GM21619 (cell line): ENCODE measurements around the gene WDR49.

ENCODE experiments used
- ATAC-seq: cut with Tn5 transposase; IDR thresholded peaks from one replicate; pipeline ENCODE4 v1.9.1; 2021; ENCODE audit not compliant: unreplicated experiment

WDR49 gene

DNA sequence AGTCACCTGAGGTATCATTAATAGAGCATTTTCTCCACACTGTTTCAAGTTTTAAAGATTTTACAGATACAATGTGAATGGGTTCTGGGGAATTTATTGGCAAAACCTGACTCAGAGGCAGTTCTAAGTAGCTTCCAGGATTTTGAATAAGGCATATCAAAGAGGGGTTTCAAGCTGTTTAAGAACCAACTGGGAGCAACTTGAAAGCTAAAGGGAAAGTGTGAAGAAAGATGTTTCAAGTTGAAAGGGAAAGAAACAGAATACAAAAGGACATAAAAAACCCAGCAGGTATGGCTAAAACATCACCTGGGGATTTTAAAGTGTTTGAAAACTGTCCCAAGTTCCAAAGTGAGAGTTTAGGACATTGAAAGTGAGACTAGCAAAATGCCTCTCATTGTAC is 162.1 kb downstream of the WDR49 start:
- no peak for ATAC-seq

DNA sequence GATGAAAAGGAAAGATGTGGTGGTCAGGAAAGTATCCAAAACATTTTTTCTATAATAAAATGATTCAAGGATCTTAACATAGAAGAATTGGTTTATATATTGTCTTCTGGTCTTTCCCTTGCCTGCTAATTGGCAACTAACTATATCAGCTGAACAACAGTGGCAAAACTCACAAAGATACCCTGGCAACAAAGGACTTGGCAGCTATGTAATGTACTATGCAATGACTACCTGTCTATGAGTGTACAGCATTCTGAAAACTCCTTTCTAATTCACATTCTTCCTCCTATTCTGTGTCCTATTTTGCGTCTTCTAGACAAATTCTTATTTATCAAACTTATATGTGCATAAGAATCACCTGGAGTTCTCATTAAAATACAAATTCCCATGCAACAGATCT is 164.2 kb downstream of the WDR49 start:
- ATAC-seq = no peak

DNA sequence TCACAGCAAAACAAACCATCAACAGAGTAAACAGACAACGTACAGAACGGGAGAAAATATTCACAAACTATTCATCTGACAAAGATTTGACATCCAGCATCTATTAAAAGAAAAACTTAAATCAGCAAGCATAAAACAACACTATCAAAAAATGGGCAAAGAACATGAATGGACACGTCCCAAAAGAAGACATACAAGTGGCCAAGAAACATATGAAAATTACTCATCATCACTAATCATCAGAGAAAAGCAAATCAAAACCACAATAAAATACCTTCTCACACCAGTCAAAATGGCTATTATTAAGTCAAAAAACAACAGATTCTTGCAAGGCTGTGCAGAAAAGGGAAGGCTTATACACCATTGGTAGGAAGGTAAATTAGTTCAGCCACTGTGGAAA is 166.2 kb downstream of the WDR49 start:
- ATAC-seq = no peak

DNA sequence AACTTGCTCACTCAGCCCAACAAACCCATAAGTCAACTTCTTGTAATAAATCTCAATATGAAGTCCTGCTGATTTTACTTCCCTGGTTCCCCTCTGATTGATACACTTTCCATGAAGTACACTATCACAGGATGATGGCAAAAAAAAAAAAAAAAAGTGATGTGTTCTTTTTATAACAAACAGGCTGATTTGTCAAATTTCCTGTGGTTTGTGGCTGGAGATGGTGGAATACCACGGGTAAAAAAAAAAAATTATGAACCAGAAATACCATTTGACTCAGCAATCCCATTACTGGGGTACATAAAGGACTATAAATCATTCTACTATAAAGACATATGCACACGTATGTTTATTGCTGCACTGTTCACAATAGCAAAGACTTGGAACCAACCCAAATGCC is 169.2 kb downstream of the WDR49 start:
- ATAC-seq = no peak

DNA sequence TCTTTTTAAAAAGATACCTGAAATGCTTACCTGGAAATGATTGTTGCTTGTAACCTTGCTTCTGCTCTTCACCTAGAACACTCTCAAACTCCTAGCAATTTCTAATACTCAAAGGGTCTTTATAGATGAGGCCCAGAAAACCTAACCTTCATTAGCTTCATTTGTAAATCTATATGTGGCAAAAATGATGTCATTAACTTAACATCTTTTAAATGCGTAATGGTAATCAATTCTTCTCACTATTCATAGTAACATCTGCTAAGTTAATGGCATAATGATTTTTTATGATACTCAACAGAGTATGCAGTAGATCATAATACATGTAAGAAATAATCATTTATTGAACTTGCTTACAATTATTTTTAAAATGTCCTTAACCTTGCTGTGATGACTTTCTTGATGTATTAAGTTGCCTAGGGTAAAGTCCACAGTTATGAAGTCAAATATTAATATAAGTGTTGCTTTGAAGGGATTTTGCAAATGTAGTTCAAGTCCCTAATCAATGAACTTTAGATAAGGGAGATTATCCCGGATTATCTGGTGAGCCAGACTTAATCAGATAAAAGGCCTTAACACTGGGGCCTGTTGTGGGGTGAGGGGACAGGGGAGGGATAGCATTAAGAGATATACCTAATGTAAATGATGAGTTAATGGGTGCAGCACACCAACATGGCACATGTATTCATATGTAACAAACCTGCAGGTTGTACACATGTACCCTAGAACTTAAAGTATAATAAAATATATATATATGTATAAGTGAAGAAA is 169.8 kb downstream of the WDR49 start:
- no peak for ATAC-seq

DNA sequence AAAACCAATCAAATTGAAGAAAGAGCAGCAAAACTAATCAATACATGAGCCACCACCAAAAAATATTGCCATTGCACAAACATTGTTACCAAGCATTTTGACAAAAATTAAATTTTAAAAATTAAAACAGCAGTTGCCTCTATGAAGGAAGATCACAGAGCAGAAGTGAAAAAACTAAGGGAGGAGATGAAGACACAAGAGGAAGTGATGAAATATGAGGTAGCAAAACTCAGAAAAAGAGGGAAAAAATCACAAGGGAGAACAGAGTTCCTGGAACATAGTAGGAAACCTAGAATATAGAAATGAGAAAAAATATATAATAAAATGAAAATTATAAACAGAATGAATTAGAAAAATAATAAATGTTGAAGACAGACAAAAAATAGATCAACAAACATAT is 172.6 kb downstream of the WDR49 start:
- ATAC-seq = no peak

DNA sequence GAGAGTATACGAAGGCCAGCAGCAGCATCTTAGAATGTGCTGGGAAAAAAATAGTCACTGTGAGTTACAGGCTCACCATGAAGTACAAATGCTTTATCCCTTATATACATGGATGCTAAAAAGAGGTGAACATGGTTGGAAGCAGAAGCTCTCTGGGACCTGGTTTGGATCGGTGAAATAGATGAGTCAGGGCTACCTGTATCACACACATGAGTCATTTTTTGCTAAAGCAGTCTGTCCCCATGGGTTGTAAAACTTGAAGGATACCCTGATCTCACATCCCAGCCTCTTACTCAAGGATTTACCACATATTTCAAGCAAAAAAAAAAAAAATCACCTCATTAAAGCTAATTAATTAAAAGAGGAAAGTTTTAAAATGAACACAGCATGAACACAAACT is 173.0 kb downstream of the WDR49 start:
- ATAC-seq = no peak

DNA sequence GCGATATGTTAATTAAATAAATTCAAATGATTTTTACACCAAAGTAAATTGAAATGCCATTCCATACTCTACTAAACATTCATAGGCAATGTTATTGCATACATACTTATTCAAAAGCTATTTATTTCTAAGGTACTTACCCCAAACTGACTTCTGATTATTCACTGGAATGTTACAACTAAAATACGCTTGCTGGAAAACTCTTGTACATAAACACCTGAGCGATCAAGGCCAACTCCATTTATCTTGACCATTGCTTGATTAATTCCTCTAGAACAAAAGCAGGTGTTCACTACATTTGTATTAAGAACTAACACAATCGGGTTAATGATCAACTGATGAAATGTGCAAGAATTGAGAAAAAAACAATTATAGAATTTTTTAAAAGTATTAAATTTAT is 179.9 kb downstream of the WDR49 start, which contains the start of gene SERPINI2:
Gene SERPINI2, minus strand, starts transcription at position 180 of the 400 bp plus-strand sequence. CDS start 2,208 bp downstream, outside the sequence.
- ATAC-seq = no peak

DNA sequence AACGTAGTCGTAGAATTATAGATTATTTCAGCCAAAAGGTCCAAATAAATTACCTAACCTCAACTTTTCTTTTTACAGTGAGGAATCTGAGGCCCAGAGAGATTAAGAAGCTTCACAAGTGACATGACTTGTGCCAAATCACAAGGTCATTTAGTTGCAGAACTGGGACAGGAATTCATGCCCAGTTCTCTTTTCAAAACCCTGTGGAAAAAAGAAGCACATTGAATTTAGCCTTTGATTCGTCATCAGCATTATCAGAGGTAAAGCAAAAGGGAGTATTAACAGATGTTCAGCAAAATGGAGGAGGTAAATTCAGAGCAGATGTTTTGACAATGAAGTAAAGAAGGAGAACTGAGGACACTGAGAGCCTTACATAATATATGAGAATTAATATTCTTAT is 184.4 kb downstream of the WDR49 start:
- no peak for ATAC-seq

DNA sequence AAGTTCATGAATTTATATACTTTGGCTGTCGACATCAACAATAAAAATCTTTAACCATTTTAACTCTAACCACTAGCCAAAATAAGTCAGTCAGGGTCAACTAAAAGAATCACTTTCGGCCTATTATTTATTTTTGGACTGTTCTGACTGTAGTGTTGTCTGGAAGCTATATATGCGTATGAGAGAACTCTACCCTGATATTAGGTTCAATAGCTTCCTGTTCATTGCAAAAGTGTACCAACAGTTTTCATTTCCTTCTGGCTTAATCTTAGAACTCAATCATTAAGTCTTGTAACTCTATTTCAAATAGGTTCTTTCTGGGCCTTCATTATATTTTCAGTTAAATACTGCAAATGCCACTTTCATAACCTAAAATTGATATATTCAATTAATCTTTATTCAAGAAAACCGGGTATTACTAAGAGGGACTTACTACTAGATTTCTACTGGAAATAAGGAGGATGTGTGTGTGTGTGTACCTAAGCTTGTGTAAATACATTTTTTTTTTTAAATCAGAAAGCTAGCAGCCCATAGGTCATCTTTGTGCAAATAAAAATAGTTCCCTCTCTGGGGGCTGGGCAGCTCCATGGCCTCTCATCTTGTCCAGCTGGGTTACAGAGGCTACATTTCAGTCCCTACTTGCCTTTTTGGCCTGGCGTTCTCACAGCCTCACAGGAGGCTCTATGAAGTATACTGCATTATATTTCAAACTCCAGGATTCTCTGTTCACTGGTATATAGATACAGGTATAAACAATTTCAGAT is 185.7 kb downstream of the WDR49 start:
- ATAC-seq = no peak

DNA sequence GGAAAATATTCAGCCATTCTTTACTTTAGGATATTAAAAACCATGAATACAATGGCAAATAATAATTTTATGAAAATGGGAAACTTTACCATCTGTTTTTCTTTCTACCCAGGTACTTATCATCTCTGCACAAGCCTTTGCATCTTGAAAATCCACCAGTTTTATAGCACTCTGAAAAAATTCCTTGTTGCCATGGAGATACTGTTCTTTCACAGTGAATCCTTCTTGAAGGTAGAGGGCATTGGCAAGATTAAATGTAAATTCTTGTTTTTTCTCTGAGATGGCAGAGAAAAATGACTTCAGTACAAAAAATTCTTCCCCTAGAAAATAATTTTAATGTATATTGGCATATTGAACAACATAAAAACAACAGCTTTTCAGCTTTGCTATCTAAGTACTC is 186.8 kb downstream of the WDR49 start:
- no peak for ATAC-seq

DNA sequence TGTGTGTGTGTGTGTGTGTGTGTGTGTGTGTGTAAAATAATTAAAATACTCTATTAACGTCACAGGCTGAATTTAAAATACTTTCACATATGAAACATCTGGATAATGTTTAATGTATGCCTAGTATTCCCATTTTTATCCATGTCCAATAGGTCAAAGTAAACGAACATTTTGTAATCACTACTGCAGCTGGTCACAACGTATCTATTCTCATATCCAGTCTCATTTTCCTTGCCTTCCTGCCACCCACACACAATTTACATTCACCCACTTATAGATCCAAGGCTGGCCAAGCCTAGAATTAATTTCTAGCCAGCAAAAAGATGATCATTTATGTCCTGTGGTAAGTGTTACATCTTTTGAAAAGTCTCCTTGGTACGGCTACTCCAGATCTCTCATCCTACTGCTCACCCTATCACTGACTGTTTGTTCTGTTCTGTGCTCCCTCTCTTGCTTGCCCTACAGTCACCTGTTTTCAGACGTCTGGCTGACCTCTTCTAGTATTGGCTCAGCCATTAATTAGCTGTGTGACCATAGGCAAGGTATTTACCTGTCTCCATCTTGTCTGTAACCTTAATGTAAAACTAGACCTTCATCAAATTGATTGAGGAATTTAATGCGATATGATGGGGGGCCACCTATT is 197.5 kb downstream of the WDR49 start:
- ATAC-seq = no peak

DNA sequence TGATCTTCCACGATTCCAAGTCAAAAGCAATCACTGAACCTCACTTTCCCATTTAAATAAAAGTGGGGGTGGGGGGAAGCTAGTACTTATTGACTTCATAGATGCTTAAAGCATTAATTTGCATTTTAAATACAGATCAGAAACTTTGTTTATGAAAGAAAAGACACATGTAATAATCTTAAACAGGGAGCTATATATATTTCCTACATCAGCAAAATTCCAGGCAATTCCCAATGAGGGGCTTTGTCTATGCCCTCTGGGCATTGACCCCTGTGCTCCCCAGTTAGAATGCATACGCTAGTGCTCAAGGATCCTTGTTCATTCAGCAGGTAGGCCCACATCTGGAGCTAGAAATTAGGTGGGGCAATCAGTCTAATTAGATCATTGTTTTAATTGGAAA is 199.9 kb downstream of the WDR49 start:
- no peak for ATAC-seq

DNA sequence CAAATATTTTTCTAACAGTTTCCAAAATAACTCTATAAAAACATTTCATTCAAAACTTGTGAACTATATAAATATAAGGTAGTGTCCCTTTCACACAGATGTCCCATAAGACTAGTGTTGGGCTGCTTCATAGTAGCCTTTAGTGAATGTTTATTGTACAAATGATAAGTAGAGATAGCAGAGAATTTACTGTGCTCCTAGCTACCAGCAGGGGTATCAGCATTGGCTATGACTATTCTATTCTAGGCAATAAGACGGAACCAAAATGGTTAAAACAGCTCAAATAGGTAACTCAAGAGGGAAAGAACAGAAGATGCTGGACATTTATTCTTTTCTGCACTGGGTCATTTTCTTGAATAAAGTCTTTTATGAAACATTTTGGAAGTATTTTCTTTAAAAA is 202.5 kb downstream of the WDR49 start:
- ATAC-seq = no peak

DNA sequence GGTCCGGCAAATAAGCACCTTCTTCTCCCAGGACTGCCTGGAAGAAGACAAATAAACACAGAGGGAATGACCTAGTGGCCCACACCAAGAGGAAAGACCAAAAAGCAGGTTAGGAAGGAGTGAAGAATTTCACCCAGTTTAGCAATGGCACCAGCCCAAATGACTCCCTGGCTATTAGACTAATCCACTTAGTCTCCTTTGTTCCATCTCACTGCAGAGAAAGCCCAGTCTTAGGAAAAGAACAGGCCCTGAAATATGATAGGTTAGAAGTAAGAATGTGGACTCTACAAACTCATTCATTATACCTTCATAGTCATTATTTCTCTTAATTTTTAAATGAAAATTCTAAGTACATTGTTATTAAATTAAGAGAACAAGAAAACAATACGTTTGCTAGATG is 203.1 kb downstream of the WDR49 start:
- ATAC-seq = no peak

DNA sequence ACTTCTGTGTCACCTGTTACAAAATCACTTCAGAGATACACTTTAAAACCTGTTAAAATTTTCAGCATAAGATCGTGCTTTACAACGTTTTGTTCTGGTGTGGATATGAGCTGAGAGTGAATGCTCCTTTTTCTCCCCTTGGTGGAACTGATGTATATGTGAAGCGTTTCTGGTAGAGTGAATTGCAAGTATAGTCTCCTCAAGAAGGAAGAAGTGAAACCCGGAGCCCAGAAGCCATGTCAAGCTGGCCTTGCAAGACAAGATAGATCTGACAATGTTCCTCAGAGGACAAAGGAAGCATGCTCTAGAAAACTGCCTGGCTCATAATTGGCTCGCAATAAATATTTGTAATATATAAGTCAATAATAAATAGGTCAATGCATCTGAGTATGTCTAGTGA is 203.5 kb downstream of the WDR49 start:
- peak; percentile 62 for ATAC-seq

DNA sequence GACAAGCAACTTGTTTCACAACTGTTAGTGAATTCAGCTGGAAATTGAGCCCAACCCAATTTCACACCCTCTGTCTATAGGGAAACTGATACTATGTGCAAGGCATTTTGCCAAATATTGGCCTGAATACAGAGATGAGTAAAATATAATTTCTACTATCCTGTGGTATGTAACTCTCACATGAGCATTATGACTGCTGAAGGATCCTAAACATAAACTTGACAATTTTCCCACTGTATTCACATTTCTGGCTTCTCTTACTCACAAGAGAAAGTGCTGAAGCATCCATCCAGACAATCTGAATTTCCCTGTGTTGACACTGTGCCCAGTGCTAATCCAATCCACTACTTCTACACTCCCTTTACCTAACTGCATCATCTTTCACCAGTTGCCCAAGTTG is 208.3 kb downstream of the WDR49 start:
- ATAC-seq = no peak

DNA sequence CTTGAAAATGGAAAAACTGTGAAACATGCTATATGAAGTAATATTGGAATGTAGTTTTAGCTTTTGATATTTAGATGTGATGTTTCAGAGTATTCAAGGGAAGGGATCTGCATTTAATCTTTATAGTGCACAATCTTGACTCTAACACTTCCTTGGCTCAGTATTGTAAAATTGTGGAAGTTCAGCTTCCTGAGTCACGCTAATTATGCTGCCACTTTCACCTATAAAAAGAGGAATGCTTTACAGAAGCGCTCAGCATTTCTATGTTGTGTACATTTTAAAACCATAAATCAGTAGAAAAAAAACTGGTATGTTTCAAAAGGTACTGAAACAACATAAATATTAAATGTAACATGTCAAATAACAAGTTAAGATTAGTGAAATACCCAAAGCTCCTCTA is 212.5 kb downstream of the WDR49 start:
- ATAC-seq = no peak

DNA sequence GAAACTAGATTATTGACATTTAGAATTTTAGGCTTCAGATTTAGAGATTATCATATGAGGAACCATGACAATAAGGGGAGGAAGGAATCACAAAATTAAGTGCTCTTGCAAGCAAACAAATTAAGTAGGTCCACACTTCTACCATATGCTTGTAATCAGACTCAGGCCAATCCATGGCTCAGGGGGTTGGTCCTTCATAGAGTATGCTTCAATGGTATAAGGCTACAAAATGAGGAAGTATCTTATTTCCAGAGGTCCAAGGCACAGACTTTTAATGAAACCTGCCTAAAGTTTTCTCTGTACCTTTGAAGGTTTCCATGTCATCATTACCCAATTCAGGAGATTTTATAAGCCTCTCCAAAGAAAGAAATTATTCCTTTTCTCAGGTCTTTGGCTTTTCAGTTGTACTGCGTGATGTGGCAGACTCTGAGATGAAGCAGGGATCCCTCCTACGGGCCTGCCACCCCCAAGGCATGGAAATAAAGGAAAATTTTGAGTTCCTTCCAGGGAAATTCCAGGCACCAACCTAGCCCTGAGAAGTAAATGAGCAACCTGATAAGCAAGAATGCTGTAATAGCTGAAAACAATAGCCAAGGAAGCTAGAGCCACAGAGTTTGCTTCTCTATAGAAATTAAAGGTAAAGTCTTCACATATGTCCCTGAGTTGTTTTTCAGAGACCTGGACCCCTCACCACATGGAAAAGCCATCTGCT is 216.2 kb downstream of the WDR49 start:
- no peak for ATAC-seq
